Coronary artery (tissue), 2 donors: ENCODE data around the gene LRRC8D.

Experiments
- DNase-seq: peaks from one replicate; pipeline ENCODE4 v3.0.0-alpha.2; 2017; ENCODE audit warnings: low spot score
- H3K27ac ChIP-seq, 2 donors: fragments of 200-600 bp; sonication (generic); one replicate each; pipeline ENCODE4 v1.5.1; 2016 to 2019
- H3K4me3 ChIP-seq: fragments of 200-600 bp; sonication (generic); 2 replicates; pipeline ENCODE4 v1.5.1; 2016; ENCODE audit warnings: mild to moderate bottlenecking, moderate library complexity
- TF ChIP-seq, protein P1 (sequence below): fragments of 200-600 bp; sonication (generic); IDR thresholded peaks from one replicate; pipeline ENCODE4 v1.5.1; 2019; ENCODE audit warnings: antibody characterized with exemption

LRRC8D gene

GRCh38 chr1:89871768-89872473 is 51.1 kb downstream of the LRRC8D start:
- Histone ChIP-seq H3K27ac (no peak overlapping the region), H3K4me3 (no peak overlapping the region)
- TF ChIP-seq, protein P1, sequence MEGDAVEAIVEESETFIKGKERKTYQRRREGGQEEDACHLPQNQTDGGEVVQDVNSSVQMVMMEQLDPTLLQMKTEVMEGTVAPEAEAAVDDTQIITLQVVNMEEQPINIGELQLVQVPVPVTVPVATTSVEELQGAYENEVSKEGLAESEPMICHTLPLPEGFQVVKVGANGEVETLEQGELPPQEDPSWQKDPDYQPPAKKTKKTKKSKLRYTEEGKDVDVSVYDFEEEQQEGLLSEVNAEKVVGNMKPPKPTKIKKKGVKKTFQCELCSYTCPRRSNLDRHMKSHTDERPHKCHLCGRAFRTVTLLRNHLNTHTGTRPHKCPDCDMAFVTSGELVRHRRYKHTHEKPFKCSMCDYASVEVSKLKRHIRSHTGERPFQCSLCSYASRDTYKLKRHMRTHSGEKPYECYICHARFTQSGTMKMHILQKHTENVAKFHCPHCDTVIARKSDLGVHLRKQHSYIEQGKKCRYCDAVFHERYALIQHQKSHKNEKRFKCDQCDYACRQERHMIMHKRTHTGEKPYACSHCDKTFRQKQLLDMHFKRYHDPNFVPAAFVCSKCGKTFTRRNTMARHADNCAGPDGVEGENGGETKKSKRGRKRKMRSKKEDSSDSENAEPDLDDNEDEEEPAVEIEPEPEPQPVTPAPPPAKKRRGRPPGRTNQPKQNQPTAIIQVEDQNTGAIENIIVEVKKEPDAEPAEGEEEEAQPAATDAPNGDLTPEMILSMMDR, result no peak
- DNase-seq, result no peak

DNA sequence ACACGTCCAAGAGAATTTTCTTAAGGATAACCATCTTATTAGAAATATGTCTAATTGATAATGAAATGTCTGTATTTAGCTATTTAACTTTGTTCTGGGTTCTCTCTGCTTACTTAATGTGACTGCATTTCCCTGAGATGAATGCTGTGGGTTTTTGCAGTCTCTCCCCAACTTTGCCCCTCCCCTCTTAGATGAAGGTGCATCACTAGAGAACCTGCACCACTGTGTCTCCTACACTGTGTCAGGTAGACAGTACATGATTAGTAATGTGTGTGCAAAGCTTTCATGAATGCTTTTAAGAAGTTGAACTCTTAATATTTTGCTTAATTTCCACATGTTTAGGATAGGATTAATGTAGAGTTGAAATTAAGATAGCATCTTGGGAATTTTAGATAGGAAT is 51.7 kb downstream of the LRRC8D start:
- Histone ChIP-seq H3K4me3 (no peak overlapping the region), H3K27ac (no peak overlapping the region)
- TF ChIP-seq, protein P1, result no peak
- DNase-seq, result no peak

DNA sequence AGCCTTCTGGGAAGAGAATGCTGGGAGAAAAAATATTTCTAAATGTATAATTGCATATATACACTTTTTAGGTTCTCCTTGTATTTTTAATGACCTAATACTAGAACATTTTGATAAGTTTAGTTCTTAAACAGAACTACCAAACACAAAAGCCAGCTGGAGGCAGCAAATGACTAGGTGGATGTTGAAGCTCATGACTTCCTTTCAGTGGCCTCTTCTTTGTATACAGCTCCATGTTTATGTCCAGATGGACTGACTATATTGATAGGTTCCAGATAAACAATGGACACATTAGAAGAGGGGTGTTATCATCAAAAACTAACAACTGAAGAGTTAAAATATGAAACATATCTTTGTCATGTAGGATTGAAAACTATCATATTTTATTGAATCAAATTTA is 52.5 kb downstream of the LRRC8D start:
- H3K4me3 ChIP-seq, result no peak overlapping the region
- H3K27ac ChIP-seq, result no peak overlapping the region
- DNase-seq, result no peak
- TF ChIP-seq, protein P1, result no peak

GRCh38 chr1:89873770-89874169 is 52.9 kb downstream of the LRRC8D start:
- no peak overlapping the region for H3K27ac ChIP-seq
- no peak overlapping the region for H3K4me3 ChIP-seq
- DNase-seq, result no peak
- TF ChIP-seq, protein P1, result no peak

DNA sequence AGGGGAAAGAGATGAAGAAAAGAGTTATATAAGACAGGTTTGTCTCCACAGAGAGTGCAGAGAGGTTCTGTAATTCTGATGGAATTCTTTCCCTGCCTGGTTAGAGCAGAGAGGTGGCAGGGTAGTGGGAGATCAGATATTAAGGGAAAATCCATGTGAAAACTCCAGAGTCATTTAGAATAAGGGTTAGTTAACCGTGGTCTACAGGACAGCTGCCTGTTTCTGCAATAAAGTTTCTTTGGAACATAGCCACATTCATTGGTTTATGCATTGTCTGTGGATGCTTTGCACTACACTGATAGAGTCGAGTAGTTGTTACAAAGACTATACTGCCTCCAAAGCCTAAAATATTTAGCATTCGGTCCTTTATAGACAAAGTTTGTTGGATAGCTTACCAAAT is 55.6 kb downstream of the LRRC8D start:
- Histone ChIP-seq H3K27ac (no peak overlapping the region), H3K4me3 (no peak overlapping the region)
- DNase-seq, result no peak
- TF ChIP-seq, protein P1, result no peak

- TF ChIP-seq, protein P1, result no peak
- no peak for DNase-seq
- no peak overlapping the region for H3K27ac ChIP-seq
- no peak overlapping the region for H3K4me3 ChIP-seq
Measured at GRCh38 chr1:89877756-89878155, 56.9 kb downstream of the LRRC8D start.

DNA sequence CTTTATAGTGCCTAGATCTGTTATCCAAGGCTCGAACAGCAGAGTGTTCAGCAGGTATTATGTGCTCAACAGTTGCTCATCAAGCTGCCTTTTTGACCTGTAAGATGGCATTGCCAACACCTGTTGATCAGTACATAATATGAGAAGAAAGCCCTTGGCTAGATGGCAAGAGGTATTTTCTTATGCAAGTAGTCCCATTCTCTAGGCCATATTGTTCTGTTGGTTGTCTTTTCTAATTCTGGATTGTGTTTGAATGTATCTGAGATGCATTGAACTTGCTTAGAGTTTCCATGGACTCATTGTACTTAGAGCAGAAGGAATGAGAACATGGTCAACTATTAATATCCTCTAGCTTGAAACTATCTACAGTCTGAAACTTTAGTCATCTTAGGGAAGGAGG is 57.4 kb downstream of the LRRC8D start:
- no peak overlapping the region for H3K27ac ChIP-seq
- H3K4me3 ChIP-seq, result no peak overlapping the region
- TF ChIP-seq, protein P1, result no peak
- no peak for DNase-seq
